SK-N-SH (cell line): ENCODE measurements around the gene BRAF. TPM values are rescaled to one million over a fixed set of nuclear protein-coding genes. Genes with fewer than 3 reads are reported as not detected.

Source experiments
- CTCF ChIA-PET: fragments of 300-600, 350-600 bp; formaldehyde crosslinking; extraction: SDS; loops from one replicate; lab custom pipeline; 2021; lab: Yijun Ruan, JAX
- POLR2A ChIA-PET: fragments of 350-600 bp; sonication (Branson Sonifier 250); formaldehyde crosslinking; extraction: SDS; loops from one replicate; lab custom pipeline; 2020; ENCODE audit warnings: antibody characterized with exemption, inconsistent platforms; lab: Yijun Ruan, JAX
- DNase-seq: peaks from one replicate; pipeline ENCODE4 v3.0.0; 2012
- H2AFZ ChIP-seq: fragments of 200-600 bp; sonication (generic); 2 replicates; pipeline ENCODE4 v1.8.1; 2016; ENCODE audit warnings: antibody characterized with exemption, mild to moderate bottlenecking, low read depth
- H3F3A ChIP-seq: fragments of 200-600 bp; sonication (generic); replicated peaks from 2 replicates; pipeline ENCODE3; 2016; ENCODE audit warnings: antibody characterized with exemption, mild to moderate bottlenecking; ENCODE audit not compliant: insufficient read depth
- H3K27ac ChIP-seq, 2 experiments: fragments of 200-500 bp in 1 of 2; fragments of 200-600 bp in 1 of 2; sonication (Bioruptor generic) in 1 of 2; sonication (generic), shearing (Covaris generic) in 1 of 2; 2 replicates each; pipeline versions ENCODE4 v1.5.1 to v1.6.1; 2014 to 2016; ENCODE audit warnings: low read depth in 2 of 2, inconsistent platforms in 1 of 2, low read length in 1 of 2, mild to moderate bottlenecking in 1 of 2, mixed read lengths in 1 of 2
- H3K27me3 ChIP-seq: fragments of 200-600 bp; sonication (generic), shearing (Covaris generic); 2 replicates; pipeline ENCODE4 v1.6.1; 2016; ENCODE audit warnings: mixed run types; ENCODE audit not compliant: insufficient read depth
- H3K36me3 ChIP-seq, 2 experiments: fragments of 200-500 bp in 1 of 2; fragments of 200-600 bp in 1 of 2; sonication (Bioruptor generic) in 1 of 2; sonication (generic) in 1 of 2; replicated peaks in 1 of 2; 2 replicates each; pipeline versions ENCODE3 to v1.5.1; 2014 to 2016; ENCODE audit warnings: low read length in 1 of 2, mild to moderate bottlenecking in 1 of 2; ENCODE audit not compliant: insufficient read depth in 2 of 2, control insufficient read depth in 1 of 2
- H3K4me1 ChIP-seq, 2 experiments: fragments of 200-500 bp in 1 of 2; fragments of 200-600 bp in 1 of 2; sonication (Bioruptor generic) in 1 of 2; sonication (generic), shearing (Covaris generic) in 1 of 2; 2 replicates each; pipeline versions ENCODE4 v1.5.1 to v1.6.1; 2014 to 2016; ENCODE audit warnings: low read depth in 1 of 2, low read length in 1 of 2, mixed run types in 1 of 2; ENCODE audit not compliant: insufficient read depth in 2 of 2, control insufficient read depth in 1 of 2
- H3K4me2 ChIP-seq: fragments of 200-600 bp; sonication (generic), shearing (Covaris generic); 2 replicates; pipeline ENCODE4 v1.6.1; 2017; ENCODE audit warnings: mixed run types
- H3K4me3 ChIP-seq, 2 experiments: fragments of 200-500 bp in 1 of 2; fragments of 200-600 bp in 1 of 2; sonication (Bioruptor generic) in 1 of 2; sonication (generic), shearing (Covaris generic) in 1 of 2; 2 replicates each; pipeline versions ENCODE4 v1.5.1 to v1.8.1; 2014 to 2016; ENCODE audit warnings: low read depth in 2 of 2, inconsistent platforms in 1 of 2, low read length in 1 of 2, mild to moderate bottlenecking in 1 of 2, mixed read lengths in 1 of 2, moderate library complexity in 1 of 2
- H3K79me2 ChIP-seq: fragments of 200-600 bp; sonication (generic); 2 replicates; pipeline ENCODE4 v1.8.1; 2017; ENCODE audit warnings: mild to moderate bottlenecking; ENCODE audit not compliant: insufficient read depth
- H3K9ac ChIP-seq: fragments of 200-600 bp; sonication (generic); 2 replicates; pipeline ENCODE4 v1.6.1; 2017; ENCODE audit warnings: mixed run types
- H3K9me2 ChIP-seq: fragments of 200-600 bp; sonication (generic); 2 replicates; pipeline ENCODE4 v1.6.1; 2017; ENCODE audit warnings: mixed run types
- H3K9me3 ChIP-seq: fragments of 200-600 bp; sonication (generic); 2 replicates; pipeline ENCODE4 v1.6.1; 2017; ENCODE audit warnings: mixed run types, mild to moderate bottlenecking, moderate library complexity
- H4K20me1 ChIP-seq: fragments of 200-600 bp; sonication (generic); 2 replicates; pipeline ENCODE4 v1.6.1; 2017; ENCODE audit warnings: mild to moderate bottlenecking, mixed run types; ENCODE audit not compliant: insufficient read depth
- EP300 ChIP-seq, 2 experiments: IDR thresholded peaks; 2 replicates each; pipeline versions ENCODE4 v1.4.0 to v1.6.1; 2012; ENCODE audit warnings: borderline replicate concordance in 1 of 2, low read depth in 1 of 2, low read length in 1 of 2
- EZH2phosphoT487 ChIP-seq: fragments of 200-600 bp; sonication (generic); IDR thresholded peaks from 2 replicates; pipeline ENCODE4 v1.6.1; 2017; ENCODE audit warnings: low read depth, mixed run types, mild to moderate bottlenecking, antibody characterized with exemption, moderate library complexity, borderline replicate concordance
- FOSL2 ChIP-seq: IDR thresholded peaks from 2 replicates; pipeline ENCODE4 v1.4.0; 2012; ENCODE audit warnings: low read depth, mild to moderate bottlenecking, moderate library complexity, borderline replicate concordance
- GABPA ChIP-seq: IDR thresholded peaks from 2 replicates; pipeline ENCODE4 v1.4.0; 2012; ENCODE audit warnings: low read depth, mild to moderate bottlenecking
- JUND ChIP-seq: IDR thresholded peaks from 2 replicates; pipeline ENCODE4 v1.4.0; 2012
- MAX ChIP-seq: IDR thresholded peaks from 2 replicates; pipeline ENCODE4 v1.4.0; 2012; ENCODE audit warnings: low read depth
- MEF2A ChIP-seq: IDR thresholded peaks from 2 replicates; pipeline ENCODE4 v1.4.0; 2012; ENCODE audit warnings: low read depth, borderline replicate concordance
- NRF1 ChIP-seq: IDR thresholded peaks from 2 replicates; pipeline ENCODE4 v1.6.1; 2012; ENCODE audit warnings: low read depth, mild to moderate bottlenecking, low read length
- RXRA ChIP-seq: IDR thresholded peaks from 2 replicates; pipeline ENCODE4 v1.4.0; 2012; ENCODE audit warnings: low read depth, mild to moderate bottlenecking, borderline replicate concordance
- TCF12 ChIP-seq: IDR thresholded peaks from 2 replicates; pipeline ENCODE4 v1.4.0; 2012
- YY1 ChIP-seq: IDR thresholded peaks from 2 replicates; pipeline ENCODE4 v1.4.0; 2012; ENCODE audit warnings: low read depth, mild to moderate bottlenecking
- WGBS: methylation state at CpG from one replicate; pipeline ENCODE4 v1.1.6; 2017; ENCODE audit warnings: low lambda C conversion rate; 5-methylcytosine and 5-hydroxymethylcytosine counted together
- polyA plus RNA-seq, 3 experiments: library from polyadenylated mRNA; depleted of rRNA; stranded (reverse); fragments of >200 nt; gene quantifications; 2 replicates each; pipeline ENCODE4 v1.2.3, GENCODE V29; 2012
- TF ChIP-seq, protein P1 (sequence below): IDR thresholded peaks from 2 replicates; pipeline ENCODE4 v1.4.0; 2012; ENCODE audit warnings: low read depth, borderline replicate concordance
- TF ChIP-seq, protein P2 (sequence below): IDR thresholded peaks from 2 replicates; pipeline ENCODE4 v1.4.0; 2012; ENCODE audit warnings: low read depth, borderline replicate concordance

BRAF gene
- polyA plus RNA-seq, 1 of the 3 experiments (the other 2 are of a cell fraction), result 5.2 TPM

DNA sequence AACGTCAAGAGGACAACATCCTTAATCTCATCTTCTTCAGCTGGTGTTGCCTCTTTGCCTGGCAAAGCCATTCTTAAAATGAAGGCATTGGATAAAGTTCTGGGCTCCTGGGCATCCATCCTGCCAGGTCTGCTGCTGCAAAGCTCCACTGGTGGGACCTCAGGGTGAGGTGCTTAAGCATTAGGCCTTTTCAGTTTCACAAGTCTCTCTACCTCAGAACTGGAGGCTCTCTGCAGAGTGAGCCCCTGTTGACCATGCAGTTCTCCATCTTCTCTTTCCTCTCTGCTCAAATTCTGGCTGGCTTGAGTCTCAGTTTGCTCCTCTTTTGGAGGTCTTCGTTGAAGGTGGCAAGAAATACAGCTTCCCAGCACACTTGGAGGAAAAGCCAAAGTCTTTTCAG, 42.7 kb upstream of the BRAF start:
- H3K36me3 ChIP-seq, result no peaks in the 10 kb centered on the region
- DNase-seq, result no peak
- no peaks in the 10 kb centered on the region for H3K9me2 ChIP-seq
- POLR2A ChIA-PET, result no interaction called here
- no peak overlapping the region for H2AFZ ChIP-seq
- no peak overlapping the region for H3K4me3 ChIP-seq
- no peaks in the 10 kb centered on the region for H3K79me2 ChIP-seq
- H3K27me3 ChIP-seq, result no peaks in the 10 kb centered on the region
- H3K4me2 ChIP-seq, result no peak overlapping the region
- TF ChIP-seq MAX (no peak), EP300 (IDR thresholded peaks at IDR 0.05; ENCODE audit: borderline replicate concordance in 1 of 2, low read depth in 1 of 2, low read length in 1 of 2) (no peak), EZH2phosphoT487 (no peak), RXRA (no peak), JUND (no peak), FOSL2 (no peak), MEF2A (no peak), NRF1 (no peak)
- TF ChIP-seq, protein P1, sequence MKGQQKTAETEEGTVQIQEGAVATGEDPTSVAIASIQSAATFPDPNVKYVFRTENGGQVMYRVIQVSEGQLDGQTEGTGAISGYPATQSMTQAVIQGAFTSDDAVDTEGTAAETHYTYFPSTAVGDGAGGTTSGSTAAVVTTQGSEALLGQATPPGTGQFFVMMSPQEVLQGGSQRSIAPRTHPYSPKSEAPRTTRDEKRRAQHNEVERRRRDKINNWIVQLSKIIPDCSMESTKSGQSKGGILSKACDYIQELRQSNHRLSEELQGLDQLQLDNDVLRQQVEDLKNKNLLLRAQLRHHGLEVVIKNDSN, result no peak
- H4K20me1 ChIP-seq, result no peaks in the 10 kb centered on the region
- H3K27ac ChIP-seq, result no peak overlapping the region
- no peaks in the 10 kb centered on the region for H3F3A ChIP-seq
- CTCF ChIA-PET, result interaction anchor here (0.7 to 1.5 kb wide), 3 partner anchors 8 to 566 kb away, joined by 3 to 5 read pairs (median 3); no protein-coding TSS in a partner anchor
- no peaks in the 10 kb centered on the region for H3K4me1 ChIP-seq
- H3K9me3 ChIP-seq, result no peaks in the 10 kb centered on the region
- no peak overlapping the region for H3K9ac ChIP-seq
- 28% methylated on average over 2 of the region's 2 CpGs for WGBS

GRCh38 chr7:140966561-140967233, 42.0 kb upstream of the BRAF start:
- Histone ChIP-seq H3K4me3 (no peak overlapping the region), H3K27ac (no peak overlapping the region), H3K27me3 (no peaks in the 10 kb centered on the region), H3K36me3 (no peaks in the 10 kb centered on the region), H4K20me1 (no peaks in the 10 kb centered on the region), H3K4me2 (no peak overlapping the region), H3K79me2 (no peaks in the 10 kb centered on the region), H3K4me1 (no peaks in the 10 kb centered on the region), H3K9ac (no peak overlapping the region), H3K9me2 (no peaks in the 10 kb centered on the region), H3F3A (no peaks in the 10 kb centered on the region), H3K9me3 (no peaks in the 10 kb centered on the region), H2AFZ (no peak overlapping the region)
- ChIA-PET POLR2A (no interaction called here), CTCF (interaction anchor here (0.7 to 1.5 kb wide), 3 partner anchors 9 to 567 kb away, joined by 3 to 5 read pairs (median 3); no protein-coding TSS in a partner anchor)
- no peak for TF ChIP-seq TCF12
- TF ChIP-seq EZH2phosphoT487, result no peak
- TF ChIP-seq, protein P2, sequence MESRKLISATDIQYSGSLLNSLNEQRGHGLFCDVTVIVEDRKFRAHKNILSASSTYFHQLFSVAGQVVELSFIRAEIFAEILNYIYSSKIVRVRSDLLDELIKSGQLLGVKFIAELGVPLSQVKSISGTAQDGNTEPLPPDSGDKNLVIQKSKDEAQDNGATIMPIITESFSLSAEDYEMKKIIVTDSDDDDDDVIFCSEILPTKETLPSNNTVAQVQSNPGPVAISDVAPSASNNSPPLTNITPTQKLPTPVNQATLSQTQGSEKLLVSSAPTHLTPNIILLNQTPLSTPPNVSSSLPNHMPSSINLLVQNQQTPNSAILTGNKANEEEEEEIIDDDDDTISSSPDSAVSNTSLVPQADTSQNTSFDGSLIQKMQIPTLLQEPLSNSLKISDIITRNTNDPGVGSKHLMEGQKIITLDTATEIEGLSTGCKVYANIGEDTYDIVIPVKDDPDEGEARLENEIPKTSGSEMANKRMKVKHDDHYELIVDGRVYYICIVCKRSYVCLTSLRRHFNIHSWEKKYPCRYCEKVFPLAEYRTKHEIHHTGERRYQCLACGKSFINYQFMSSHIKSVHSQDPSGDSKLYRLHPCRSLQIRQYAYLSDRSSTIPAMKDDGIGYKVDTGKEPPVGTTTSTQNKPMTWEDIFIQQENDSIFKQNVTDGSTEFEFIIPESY, result no peak
- no peak for TF ChIP-seq YY1
- TF ChIP-seq GABPA, result no peak
- TF ChIP-seq MAX, result no peak
- DNase-seq, result no peak
- 23% methylated on average over 5 of the region's 5 CpGs for whole genome bisulfite sequencing
